ENCODE measurements around the gene TRMT112. TPM values are rescaled to one million over a fixed set of nuclear protein-coding genes. Genes with fewer than 3 reads are reported as not detected.

TRMT112 gene
- total and polyA plus RNA-seq, 2 of the 8 experiments (the other 6 are each of a cell fraction or from before 2014, with no cell fraction given): 300 to 650 TPM

DNA sequence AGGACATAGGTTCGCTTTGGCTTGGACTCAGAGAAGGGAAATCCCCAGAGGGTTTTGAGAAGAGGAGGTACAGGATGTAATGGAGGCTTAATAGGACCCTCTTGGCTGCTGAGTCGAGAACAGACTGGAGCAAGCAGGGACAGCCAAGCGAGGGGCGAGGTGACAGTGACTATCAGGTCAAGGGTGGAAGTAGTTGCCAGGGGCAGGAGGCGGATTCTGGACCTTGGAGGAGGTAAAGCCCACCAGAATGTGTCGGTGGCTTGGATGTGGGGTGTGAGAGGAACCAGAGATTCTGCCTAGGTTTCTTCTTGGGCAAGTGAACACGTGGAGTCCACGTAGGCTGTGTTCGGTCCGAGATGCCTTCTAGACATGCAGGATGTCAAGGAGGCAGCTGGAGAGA lies 4.4 kb downstream of the TRMT112 start:
- no peak for DNase-seq (ENCODE audit: low read depth in 1 of 2, low spot score in 2 of 2)
- Histone ChIP-seq H3K4ac (replicated peaks; ENCODE audit: insufficient read length, low read depth, low read length) (no peak overlapping the region), H2AK5ac (ENCODE audit: low read depth, low read length) (no peak overlapping the region), H3K4me1 (replicated peaks in 1 of 4; ENCODE audit: control insufficient read depth in 3 of 4, insufficient read depth in 4 of 4, low read length in 3 of 4) (peaks cover 0 to 5% (median 2%) of the 10 kb centered on the region in 4 experiments; a peak in 4 of 7 replicates), H2BK15ac (ENCODE audit: low read length) (no peak overlapping the region), H3K27ac (ENCODE audit: low read depth, low read length) (no peak overlapping the region), H3K9ac (replicated peaks in 1 of 4; ENCODE audit: extremely low read depth in 1 of 4, low read depth in 3 of 4, low read length in 3 of 4) (no peak overlapping the region), H3K14ac (ENCODE audit: insufficient read length) (no peak overlapping the region), H3K36me3 (ENCODE audit: control insufficient read depth in 2 of 4, insufficient read depth in 4 of 4, low read length in 3 of 4) (peaks cover 0 to 16% (median 10%) of the 10 kb centered on the region in 4 experiments; a peak in 7 of 8 replicates), H4K91ac (replicated peaks; ENCODE audit: insufficient read length, low read length) (no peak overlapping the region), H2BK20ac (ENCODE audit: low read length) (no peak overlapping the region), H2BK12ac (ENCODE audit: low read depth, low read length) (no peak overlapping the region), H3K23ac (ENCODE audit: insufficient read length) (no peak overlapping the region), H3K79me2 (ENCODE audit: control insufficient read depth in 1 of 2, insufficient read depth in 2 of 2, low read length in 2 of 2) (peaks cover 0 to 12% of the 10 kb centered on the region in 2 experiments; a peak in 2 of 4 replicates), H3K4me2 (ENCODE audit: insufficient read depth in 1 of 2, low read depth in 2 of 2, low read length in 2 of 2) (no peak overlapping the region), H4K20me1 (replicated peaks in 1 of 2; ENCODE audit: control insufficient read depth in 1 of 2, insufficient read depth in 2 of 2, low read length in 2 of 2) (peaks cover under 1 to 3% of the 10 kb centered on the region in 2 experiments), H3K9me3 (ENCODE audit: insufficient read depth in 2 of 2, low read depth in 1 of 2, low read length in 1 of 2) (no peaks in the 10 kb centered on the region), H3K79me1 (ENCODE audit: low read depth, low read length) (peaks cover 5% of the 10 kb centered on the region; the same call in 1 of the 2 replicates), H2BK120ac (replicated peaks; ENCODE audit: low read depth, low read length) (no peak overlapping the region), H3K4me3 (ENCODE audit: extremely low read depth in 1 of 4, insufficient read depth in 2 of 4, low read depth in 3 of 4, low read length in 4 of 4) (no peak overlapping the region), H3K27me3 (replicated peaks in 1 of 4; ENCODE audit: control insufficient read depth in 3 of 4, extremely low read depth in 1 of 4, insufficient read depth in 3 of 4, low read length in 3 of 4) (no peaks in the 10 kb centered on the region), H4K5ac (ENCODE audit: insufficient read length, low read depth, low read length) (no peak overlapping the region), H2BK5ac (ENCODE audit: low read depth, low read length) (0 out of 2 replicates have a peak overlapping the region, but pooled peaks have one; percentile 44), H3K23me2 (ENCODE audit: low read depth, low read length) (peaks cover 2% of the 10 kb centered on the region; the same call in 1 of the 2 replicates), H3K56ac (replicated peaks; ENCODE audit: insufficient read length, low read depth, low read length) (no peak overlapping the region), H4K8ac (ENCODE audit: extremely low read depth, insufficient read depth, low read length) (no peak overlapping the region), H2AFZ (ENCODE audit: low read length) (no peak overlapping the region), H3K18ac (ENCODE audit: extremely low read depth, low read length) (no peak overlapping the region)
- no peak for FAIRE-seq
- CTCF ChIA-PET (ENCODE audit: partially characterized antibody): interaction anchor here (1.2 to 20.8 kb wide), 5 partner anchors 9 to 338 kb away, joined by 3 to 614 read pairs (median 6); partner anchors contain the start of gene CCDC88B
- 86% methylated on average over 10 of the region's 10 CpGs; no CpG with 5 or more reads in 1 of the 2 experiments for WGBS, 2 experiments (ENCODE audit: extremely low coverage in 1 of 2, insufficient coverage in 1 of 2, insufficient read length in 1 of 2, insufficient replicate concordance in 2 of 2, low coverage in 1 of 2, low lambda C conversion rate in 2 of 2, missing lambda C conversion rate in 1 of 2)
- POLR2A ChIA-PET (ENCODE audit: partially characterized antibody): interaction anchor here (1.2 to 1.7 kb wide), 4 partner anchors 9 to 48 kb away, joined by 3 to 4 read pairs (median 3); no protein-coding TSS in a partner anchor
- no peak for TF ChIP-seq SIRT6 (IDR thresholded peaks at IDR 0.05; ENCODE audit: low read length)
- no peak for TF ChIP-seq FOSL1 (IDR thresholded peaks at IDR 0.05; ENCODE audit: insufficient read depth, low read depth, low read length)
- TF ChIP-seq JUN (IDR thresholded peaks at IDR 0.05; ENCODE audit: low read depth, low read length): no peak
- no peak for TF ChIP-seq ZNF274 (IDR thresholded peaks at IDR 0.05; ENCODE audit: borderline replicate concordance, extremely low read depth, low read length)
- no peak for TF ChIP-seq EP300 (IDR thresholded peaks at IDR 0.05; ENCODE audit: borderline replicate concordance in 1 of 2, low read depth in 2 of 2, low read length in 2 of 2)
- TF ChIP-seq NANOG (IDR thresholded peaks at IDR 0.05; ENCODE audit: insufficient read depth, low read depth, low read length, poor library complexity, severe bottlenecking): no peak
- TF ChIP-seq CEBPB (IDR thresholded peaks at IDR 0.05; ENCODE audit: low read depth, low read length): no peak
- no peak for TF ChIP-seq BCL11A (IDR thresholded peaks at IDR 0.05; ENCODE audit: low read depth in 2 of 2, low read length in 2 of 2)
- no peak for TF ChIP-seq TAF1 (IDR thresholded peaks at IDR 0.05; ENCODE audit: low read depth, low read length)
- TF ChIP-seq MAFK (IDR thresholded peaks at IDR 0.05; ENCODE audit: low read depth, low read length): no peak
- TF ChIP-seq KDM4A (IDR thresholded peaks at IDR 0.05; ENCODE audit: low read depth, low read length, severe bottlenecking): no peak
- TF ChIP-seq, protein P1, sequence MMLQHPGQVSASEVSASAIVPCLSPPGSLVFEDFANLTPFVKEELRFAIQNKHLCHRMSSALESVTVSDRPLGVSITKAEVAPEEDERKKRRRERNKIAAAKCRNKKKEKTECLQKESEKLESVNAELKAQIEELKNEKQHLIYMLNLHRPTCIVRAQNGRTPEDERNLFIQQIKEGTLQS (IDR thresholded peaks at IDR 0.05; ENCODE audit: insufficient read depth, low read depth, low read length): no peak
